ENCODE measurements around the gene CSNK1G1. TPM values are rescaled to one million over a fixed set of nuclear protein-coding genes. Genes with fewer than 3 reads are reported as not detected.

CSNK1G1 gene
- total RNA-seq, 5 donors from 2014 or later (not counting 1 experiment from before 2014, with no cell fraction given): 22.3 to 25.6 (median 23.6) TPM

- H3K27me3 Mint-ChIP-seq: no peaks in the 10 kb centered on the region
- H3K36me3 ChIP-seq (ENCODE audit: control insufficient read depth in 2 of 2, extremely low read depth in 1 of 2, insufficient read depth in 1 of 2, low read length in 1 of 2): peaks cover 4 to 6% of the 10 kb centered on the region in 2 donors
- WGBS (ENCODE audit: insufficient coverage): 100% methylated on average over 1 of the region's 3 CpGs
- H3K9me3 Mint-ChIP-seq: no peaks in the 10 kb centered on the region
- no peak overlapping the region for H3K4me3 Mint-ChIP-seq
- H3K4me3 ChIP-seq (ENCODE audit: control insufficient read depth in 1 of 2, extremely low read depth in 1 of 2, low read length in 1 of 2): no peak overlapping the region
- DNase-seq (no peak), ATAC-seq (replicated peaks in 1 of 4) (no peak)
- peaks cover 19 to 48% (median 48%) of the 10 kb centered on the region in 3 donors for H3K4me1 Mint-ChIP-seq
- no peaks in the 10 kb centered on the region for H3K27me3 ChIP-seq (replicated peaks in 1 of 2; ENCODE audit: control insufficient read depth in 2 of 2, extremely low read depth in 1 of 2, insufficient read depth in 2 of 2, low read length in 1 of 2)
- peaks cover 32% of the 10 kb centered on the region for H3K36me3 Mint-ChIP-seq
- peaks cover 0 to 4% of the 10 kb centered on the region in 2 experiments for H3K4me1 ChIP-seq (ENCODE audit: control insufficient read depth in 1 of 2, extremely low read depth in 1 of 2, insufficient read depth in 2 of 2, low read length in 2 of 2)
- POLR2A ChIA-PET: no interaction called here
- H3K27ac ChIP-seq (ENCODE audit: low read length): no peak overlapping the region
- CTCF ChIA-PET: no interaction called here
- no peak overlapping the region for H3K27ac Mint-ChIP-seq
- H3K9me3 ChIP-seq: no peaks in the 10 kb centered on the region
Measured at GRCh38 chr15:64249406-64249805, 106.6 kb downstream of the CSNK1G1 start.

GRCh38 chr15:64247906-64248541 lies 107.9 kb downstream of the CSNK1G1 start:
- POLR2A ChIA-PET: no interaction called here
- Histone ChIP-seq H3K27me3 (replicated peaks in 1 of 2; ENCODE audit: control insufficient read depth in 2 of 2, extremely low read depth in 1 of 2, insufficient read depth in 2 of 2, low read length in 1 of 2) (no peaks in the 10 kb centered on the region), H3K4me3 (ENCODE audit: control insufficient read depth in 1 of 2, extremely low read depth in 1 of 2, low read length in 1 of 2) (no peak overlapping the region), H3K4me1 (ENCODE audit: control insufficient read depth in 1 of 2, extremely low read depth in 1 of 2, insufficient read depth in 2 of 2, low read length in 2 of 2) (peaks cover 0 to 4% of the 10 kb centered on the region in 2 experiments), H3K9me3 (no peaks in the 10 kb centered on the region), H3K27ac (ENCODE audit: low read length) (peak overlapping the region; percentile 29), H3K36me3 (ENCODE audit: control insufficient read depth in 2 of 2, extremely low read depth in 1 of 2, insufficient read depth in 1 of 2, low read length in 1 of 2) (peaks cover 4 to 6% of the 10 kb centered on the region in 2 donors)
- no peaks in the 10 kb centered on the region for H3K27me3 Mint-ChIP-seq
- H3K27ac Mint-ChIP-seq: no peak overlapping the region
- DNase-seq: peak in 12 of 35 experiments; percentile 2 to 49 (median 20)
- ATAC-seq (replicated peaks in 1 of 4): peak; percentile 45 to 78 (median 54)
- H3K9me3 Mint-ChIP-seq: no peaks in the 10 kb centered on the region
- H3K36me3 Mint-ChIP-seq: peaks cover 36% of the 10 kb centered on the region
- H3K4me1 Mint-ChIP-seq: peaks cover 22 to 48% (median 48%) of the 10 kb centered on the region in 3 donors
- no CpG with 5 or more reads among the region's 2 CpGs for WGBS (ENCODE audit: insufficient coverage)
- no peak overlapping the region for H3K4me3 Mint-ChIP-seq
- CTCF ChIA-PET: interaction anchor here in 1 of 2 donors (0.5 kb wide), 1 partner anchor 480 kb away, joined by 7 read pairs; no protein-coding TSS in a partner anchor

GRCh38 chr15:64247535-64247905 lies 108.5 kb downstream of the CSNK1G1 start:
- no peaks in the 10 kb centered on the region for H3K27me3 Mint-ChIP-seq
- peaks cover 22 to 48% (median 48%) of the 10 kb centered on the region in 3 donors for H3K4me1 Mint-ChIP-seq
- Histone ChIP-seq H3K27ac (ENCODE audit: low read length) (no peak overlapping the region), H3K36me3 (ENCODE audit: control insufficient read depth in 2 of 2, extremely low read depth in 1 of 2, insufficient read depth in 1 of 2, low read length in 1 of 2) (peaks cover 4 to 6% of the 10 kb centered on the region in 2 donors), H3K4me1 (ENCODE audit: control insufficient read depth in 1 of 2, extremely low read depth in 1 of 2, insufficient read depth in 2 of 2, low read length in 2 of 2) (peaks cover 0 to 4% of the 10 kb centered on the region in 2 experiments), H3K9me3 (no peaks in the 10 kb centered on the region), H3K4me3 (ENCODE audit: control insufficient read depth in 1 of 2, extremely low read depth in 1 of 2, low read length in 1 of 2) (no peak overlapping the region), H3K27me3 (replicated peaks in 1 of 2; ENCODE audit: control insufficient read depth in 2 of 2, extremely low read depth in 1 of 2, insufficient read depth in 2 of 2, low read length in 1 of 2) (no peaks in the 10 kb centered on the region)
- CTCF ChIA-PET: interaction anchor here in 1 of 2 donors (0.5 kb wide), 1 partner anchor 481 kb away, joined by 7 read pairs; no protein-coding TSS in a partner anchor
- no peak overlapping the region for H3K27ac Mint-ChIP-seq
- POLR2A ChIA-PET: no interaction called here
- H3K9me3 Mint-ChIP-seq: peaks cover 0 to 2% (median 0%) of the 10 kb centered on the region in 3 donors
- DNase-seq (no peak), ATAC-seq (replicated peaks in 1 of 4) (no peak)
- H3K4me3 Mint-ChIP-seq: no peak overlapping the region
- H3K36me3 Mint-ChIP-seq: peaks cover 42% of the 10 kb centered on the region

- POLR2A ChIA-PET: interaction anchor here in 1 of 2 donors (0.5 kb wide), 1 partner anchor 12 kb away, joined by 4 read pairs; no protein-coding TSS in a partner anchor
- Histone ChIP-seq H3K27ac (ENCODE audit: low read length) (no peak overlapping the region), H3K36me3 (ENCODE audit: control insufficient read depth in 2 of 2, extremely low read depth in 1 of 2, insufficient read depth in 1 of 2, low read length in 1 of 2) (peaks cover 4 to 6% of the 10 kb centered on the region in 2 donors), H3K9me3 (peaks cover 2% of the 10 kb centered on the region), H3K4me1 (ENCODE audit: control insufficient read depth in 1 of 2, extremely low read depth in 1 of 2, insufficient read depth in 2 of 2, low read length in 2 of 2) (peaks cover 0 to 4% of the 10 kb centered on the region in 2 experiments), H3K4me3 (ENCODE audit: control insufficient read depth in 1 of 2, extremely low read depth in 1 of 2, low read length in 1 of 2) (no peak overlapping the region), H3K27me3 (replicated peaks in 1 of 2; ENCODE audit: control insufficient read depth in 2 of 2, extremely low read depth in 1 of 2, insufficient read depth in 2 of 2, low read length in 1 of 2) (no peaks in the 10 kb centered on the region)
- Mint-ChIP-seq H3K36me3 (peaks cover 51% of the 10 kb centered on the region), H3K4me1 (peaks cover 26 to 54% (median 50%) of the 10 kb centered on the region in 3 donors), H3K27ac (peak overlapping the region in 1 of 2 donors; percentile 42), H3K27me3 (no peaks in the 10 kb centered on the region), H3K9me3 (peaks cover 0 to 11% (median 0%) of the 10 kb centered on the region in 3 donors), H3K4me3 (no peak overlapping the region)
- CTCF ChIA-PET: interaction anchor here (0.6 to 1.1 kb wide), 4 partner anchors 10 to 111 kb away, joined by 3 to 4 read pairs (median 3); no protein-coding TSS in a partner anchor
- ATAC-seq (replicated peaks in 1 of 4) (no peak), DNase-seq (peak in 1 of 35 experiments; percentile 10)
- WGBS (ENCODE audit: insufficient coverage): 5% methylated on average over 3 of the region's 9 CpGs
Measured at GRCh38 chr15:64246364-64247189, 109.4 kb downstream of the CSNK1G1 start.

- Mint-ChIP-seq H3K4me3 (no peak overlapping the region), H3K27ac (no peak overlapping the region), H3K27me3 (no peaks in the 10 kb centered on the region), H3K9me3 (peaks cover 0 to 12% (median 0%) of the 10 kb centered on the region in 3 donors), H3K36me3 (peaks cover 44% of the 10 kb centered on the region), H3K4me1 (peaks cover 37 to 50% (median 45%) of the 10 kb centered on the region in 3 donors)
- Histone ChIP-seq H3K27me3 (replicated peaks in 1 of 2; ENCODE audit: control insufficient read depth in 2 of 2, extremely low read depth in 1 of 2, insufficient read depth in 2 of 2, low read length in 1 of 2) (no peaks in the 10 kb centered on the region), H3K4me1 (ENCODE audit: control insufficient read depth in 1 of 2, extremely low read depth in 1 of 2, insufficient read depth in 2 of 2, low read length in 2 of 2) (peaks cover 0 to 2% of the 10 kb centered on the region in 2 experiments), H3K36me3 (ENCODE audit: control insufficient read depth in 2 of 2, extremely low read depth in 1 of 2, insufficient read depth in 1 of 2, low read length in 1 of 2) (peaks cover 0 to 6% of the 10 kb centered on the region in 2 donors), H3K4me3 (ENCODE audit: control insufficient read depth in 1 of 2, extremely low read depth in 1 of 2, low read length in 1 of 2) (no peak overlapping the region), H3K27ac (ENCODE audit: low read length) (no peak overlapping the region), H3K9me3 (peaks cover 2% of the 10 kb centered on the region)
- DNase-seq: no peak
- ATAC-seq (replicated peaks in 1 of 4): no peak
- no CpG with 5 or more reads among the region's 4 CpGs for WGBS (ENCODE audit: insufficient coverage)
- CTCF ChIA-PET: interaction anchor here in 1 of 2 donors (0.6 kb wide), 1 partner anchor 60 kb away, joined by 4 read pairs; no protein-coding TSS in a partner anchor
- POLR2A ChIA-PET: no interaction called here
Measured at GRCh38 chr15:64245405-64245804, 110.6 kb downstream of the CSNK1G1 start.

- peaks cover 31% of the 10 kb centered on the region for H3K36me3 Mint-ChIP-seq
- Histone ChIP-seq H3K9me3 (peaks cover 2% of the 10 kb centered on the region), H3K27ac (ENCODE audit: low read length) (no peak overlapping the region), H3K4me1 (ENCODE audit: control insufficient read depth in 1 of 2, extremely low read depth in 1 of 2, insufficient read depth in 2 of 2, low read length in 2 of 2) (no peaks in the 10 kb centered on the region), H3K36me3 (ENCODE audit: control insufficient read depth in 2 of 2, extremely low read depth in 1 of 2, insufficient read depth in 1 of 2, low read length in 1 of 2) (no peaks in the 10 kb centered on the region), H3K4me3 (ENCODE audit: control insufficient read depth in 1 of 2, extremely low read depth in 1 of 2, low read length in 1 of 2) (no peak overlapping the region), H3K27me3 (replicated peaks in 1 of 2; ENCODE audit: control insufficient read depth in 2 of 2, extremely low read depth in 1 of 2, insufficient read depth in 2 of 2, low read length in 1 of 2) (no peaks in the 10 kb centered on the region)
- no peak overlapping the region for H3K4me3 Mint-ChIP-seq
- H3K4me1 Mint-ChIP-seq: peaks cover 33 to 42% (median 41%) of the 10 kb centered on the region in 3 donors
- H3K27me3 Mint-ChIP-seq: no peaks in the 10 kb centered on the region
- no peak for DNase-seq
- POLR2A ChIA-PET: interaction anchor here in 1 of 2 donors (0.6 kb wide), 1 partner anchor 18 kb away, joined by 3 read pairs; no protein-coding TSS in a partner anchor
- H3K27ac Mint-ChIP-seq: no peak overlapping the region
- H3K9me3 Mint-ChIP-seq: peaks cover 0 to 12% (median 0%) of the 10 kb centered on the region in 3 donors
- CTCF ChIA-PET: no interaction called here
- no CpG with 5 or more reads among the region's 3 CpGs for WGBS (ENCODE audit: insufficient coverage)
- ATAC-seq (replicated peaks in 1 of 4): no peak
Measured at GRCh38 chr15:64237677-64238076, 118.3 kb downstream of the CSNK1G1 start.
